ENCODE data around the gene COPS9.

Gene COPS9

GRCh38 chr2:240164586-240164985, 28.5 kb upstream of the COPS9 start:
- H3K27me3 ChIP-seq (ENCODE audit: insufficient read depth, low read length, poor library complexity, severe bottlenecking): no peaks in the 10 kb centered on the region
- no peaks in the 10 kb centered on the region for H4K20me1 ChIP-seq (ENCODE audit: insufficient read depth, low read length, poor library complexity, severe bottlenecking)

DNA sequence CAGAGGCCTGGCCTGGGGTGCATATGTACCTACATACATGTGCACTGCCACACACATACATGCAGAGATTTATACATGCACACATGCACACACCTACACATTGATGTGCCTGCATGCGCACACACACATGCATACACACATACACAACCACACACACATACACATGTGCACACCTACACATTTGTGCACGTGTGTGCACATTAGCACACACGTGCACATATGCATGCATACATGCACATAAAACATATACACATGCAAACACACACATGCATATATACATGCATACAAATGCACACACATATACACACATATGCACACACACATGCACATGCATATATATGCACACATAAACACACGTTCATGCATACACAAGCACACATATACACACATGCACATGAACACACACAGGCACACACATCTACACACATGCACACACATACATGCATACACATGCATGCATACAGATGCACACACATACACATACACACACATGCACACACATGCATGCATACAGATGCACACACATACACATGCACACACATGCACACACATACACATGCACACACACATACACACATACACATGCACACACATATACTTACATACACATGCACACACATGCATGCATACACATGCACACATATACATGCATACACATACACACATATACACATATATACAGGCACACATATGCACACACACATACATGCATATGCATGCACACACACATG, 27.9 kb upstream of the COPS9 start:
- Histone ChIP-seq H3K4me1 (ENCODE audit: insufficient read depth, low read length, poor library complexity, severe bottlenecking) (no peaks in the 10 kb centered on the region), H3K79me2 (ENCODE audit: insufficient read depth, low read length) (no peaks in the 10 kb centered on the region), H2AFZ (ENCODE audit: low read length) (no peak overlapping the region), H4K20me1 (ENCODE audit: insufficient read depth, low read length, poor library complexity, severe bottlenecking) (no peaks in the 10 kb centered on the region), H3F3A (ENCODE audit: low read depth) (no peaks in the 10 kb centered on the region), H3K9me2 (replicated peaks; ENCODE audit: low read depth, low read length) (no peaks in the 10 kb centered on the region), H3K4me3 (ENCODE audit: low read length, poor library complexity, severe bottlenecking) (no peak overlapping the region), H3K36me3 (ENCODE audit: insufficient read depth, low read length) (no peaks in the 10 kb centered on the region), H3K9me3 (ENCODE audit: insufficient read depth, low read depth, low read length) (peaks cover 9% of the 10 kb centered on the region; the same call in 1 of the 2 replicates), H3K27me3 (ENCODE audit: insufficient read depth, low read length, poor library complexity, severe bottlenecking) (no peaks in the 10 kb centered on the region), H3K9ac (ENCODE audit: low read depth, low read length, poor library complexity, severe bottlenecking) (no peak overlapping the region), H3K4me2 (ENCODE audit: low read depth, low read length, poor library complexity, severe bottlenecking) (no peak overlapping the region)
- TF ChIP-seq EZH2phosphoT487 (IDR thresholded peaks at IDR 0.05; ENCODE audit: borderline replicate concordance): no peak
- no peak for TF ChIP-seq CTCF (conservative IDR thresholded peaks at IDR 0.05; ENCODE audit: low read length)

More at GRCh38 chr2:240164586-240164985, 28.5 kb upstream of the COPS9 start:
- Histone ChIP-seq H3F3A (ENCODE audit: low read depth) (no peaks in the 10 kb centered on the region), H2AFZ (ENCODE audit: low read length) (no peak overlapping the region), H3K79me2 (ENCODE audit: insufficient read depth, low read length) (no peaks in the 10 kb centered on the region), H3K9ac (ENCODE audit: low read depth, low read length, poor library complexity, severe bottlenecking) (no peak overlapping the region), H3K9me3 (ENCODE audit: insufficient read depth, low read depth, low read length) (peaks cover 9% of the 10 kb centered on the region; the same call in 1 of the 2 replicates), H3K4me1 (ENCODE audit: insufficient read depth, low read length, poor library complexity, severe bottlenecking) (no peaks in the 10 kb centered on the region), H3K4me3 (ENCODE audit: low read length, poor library complexity, severe bottlenecking) (no peak overlapping the region), H3K36me3 (ENCODE audit: insufficient read depth, low read length) (no peaks in the 10 kb centered on the region), H3K9me2 (replicated peaks; ENCODE audit: low read depth, low read length) (no peaks in the 10 kb centered on the region), H3K4me2 (ENCODE audit: low read depth, low read length, poor library complexity, severe bottlenecking) (no peak overlapping the region)
- TF ChIP-seq CTCF (conservative IDR thresholded peaks at IDR 0.05; ENCODE audit: low read length) (no peak), EZH2phosphoT487 (IDR thresholded peaks at IDR 0.05; ENCODE audit: borderline replicate concordance) (no peak)

DNA sequence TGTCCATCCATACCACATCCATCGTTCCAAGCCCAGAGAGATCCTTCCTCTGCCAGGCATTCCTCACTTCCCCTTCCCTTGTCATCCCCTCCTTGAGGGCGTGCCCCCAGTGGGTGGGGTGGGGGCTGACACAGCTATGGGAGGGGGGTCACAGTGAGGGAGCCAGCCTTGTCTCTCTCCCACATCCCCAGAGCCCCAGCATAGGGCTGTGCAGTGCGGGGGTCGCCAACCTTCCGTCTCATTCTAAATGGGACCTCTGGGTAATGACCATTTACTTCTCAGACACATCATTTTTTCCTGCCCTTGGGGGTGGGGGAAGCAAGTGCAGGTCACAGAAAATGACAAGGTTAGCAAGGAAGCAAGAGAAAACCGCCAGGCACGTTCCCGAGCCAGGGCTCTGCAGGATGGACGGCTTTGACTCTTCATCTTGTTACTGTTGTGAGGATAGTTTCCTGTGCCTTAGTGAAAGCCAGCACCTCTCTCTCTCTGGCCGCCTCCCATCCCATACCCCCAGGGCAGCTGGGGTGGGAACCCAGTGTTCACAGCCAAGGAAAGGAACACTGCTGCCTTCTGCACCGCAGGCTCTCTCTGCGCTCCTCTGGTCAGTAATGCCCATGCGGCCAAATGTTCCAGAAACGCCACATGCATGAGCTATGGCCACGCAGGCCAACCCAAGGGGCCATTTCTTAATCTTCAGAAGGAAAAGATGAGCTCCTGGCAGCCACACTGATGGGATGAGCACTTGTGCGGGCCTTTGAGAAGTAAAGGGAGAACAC, 27.0 kb upstream of the COPS9 start:
- no peaks in the 10 kb centered on the region for H3K79me2 ChIP-seq (ENCODE audit: insufficient read depth, low read length)
- no peak overlapping the region for H2AFZ ChIP-seq (ENCODE audit: low read length)
- H3F3A ChIP-seq (ENCODE audit: low read depth): no peaks in the 10 kb centered on the region
- H3K9ac ChIP-seq (ENCODE audit: low read depth, low read length, poor library complexity, severe bottlenecking): no peak overlapping the region
- H4K20me1 ChIP-seq (ENCODE audit: insufficient read depth, low read length, poor library complexity, severe bottlenecking): no peaks in the 10 kb centered on the region
- TF ChIP-seq CTCF (conservative IDR thresholded peaks at IDR 0.05; ENCODE audit: low read length) (no peak), EZH2phosphoT487 (IDR thresholded peaks at IDR 0.05; ENCODE audit: borderline replicate concordance) (no peak)
- H3K9me2 ChIP-seq (replicated peaks; ENCODE audit: low read depth, low read length): no peaks in the 10 kb centered on the region
- H3K4me3 ChIP-seq (ENCODE audit: low read length, poor library complexity, severe bottlenecking): no peak overlapping the region
- H3K27me3 ChIP-seq (ENCODE audit: insufficient read depth, low read length, poor library complexity, severe bottlenecking): no peaks in the 10 kb centered on the region
- H3K4me2 ChIP-seq (ENCODE audit: low read depth, low read length, poor library complexity, severe bottlenecking): no peak overlapping the region
- no peaks in the 10 kb centered on the region for H3K36me3 ChIP-seq (ENCODE audit: insufficient read depth, low read length)
- peaks cover 5% of the 10 kb centered on the region; the same call in 1 of the 2 replicates for H3K9me3 ChIP-seq (ENCODE audit: insufficient read depth, low read depth, low read length)
- no peaks in the 10 kb centered on the region for H3K4me1 ChIP-seq (ENCODE audit: insufficient read depth, low read length, poor library complexity, severe bottlenecking)
